Common myeloid progenitor, CD34-positive (primary cell): ENCODE data around the gene EPS15.
"Not testable (repeated sequence)": the region's sequence is repeated elsewhere in the genome, so short reads cannot be mapped to it uniquely, and the experiment has no call there.

Source experiments
- CTCF ChIA-PET: fragments of 350-600 bp; sonication (Branson Sonifier 250); formaldehyde crosslinking; loops from one replicate; lab custom pipeline; 2021; ENCODE audit warnings: antibody characterized with exemption; lab: Charles Lee
- POLR2A ChIA-PET: fragments of 350-600 bp; sonication (Branson Sonifier 250); formaldehyde crosslinking; loops from one replicate; lab custom pipeline; 2021; ENCODE audit warnings: antibody characterized with exemption; lab: Charles Lee
- DNase-seq, 3 donors: peaks; one replicate each; pipeline versions ENCODE4 v3.0.0 to v3.0.0-alpha.2; 2013
- H3K27ac ChIP-seq, 2 experiments: 1 replicate in 1 of 2; 2 replicates in 1 of 2; pipeline ENCODE4 v1.7.0; 2013; ENCODE audit warnings: inconsistent platforms in 2 of 2, low read length in 2 of 2, mild to moderate bottlenecking in 2 of 2, low read depth in 1 of 2, moderate library complexity in 1 of 2; ENCODE audit not compliant: severe bottlenecking in 2 of 2, insufficient read depth in 1 of 2, poor library complexity in 1 of 2
- H3K27me3 ChIP-seq, 5 experiments: replicated peaks in 2 of 5; 1 replicate in 3 of 5; 2 replicates in 2 of 5; pipeline versions ENCODE4 v1.6.1 to v1.7.0; 2013; ENCODE audit warnings: low read length in 4 of 5, mild to moderate bottlenecking in 2 of 5, moderate library complexity in 2 of 5, inconsistent platforms in 1 of 5; ENCODE audit not compliant: insufficient read depth in 5 of 5, control insufficient read depth in 4 of 5
- H3K36me3 ChIP-seq, 4 experiments: 1 replicate in 2 of 4; 2 replicates in 2 of 4; pipeline versions ENCODE4 v1.6.1 to v1.7.0; 2013; ENCODE audit warnings: low read length in 3 of 4, control low read depth in 1 of 4, mild to moderate bottlenecking in 1 of 4; ENCODE audit not compliant: control insufficient read depth in 4 of 4, insufficient read depth in 4 of 4
- H3K4me1 ChIP-seq, 4 experiments: 1 replicate in 3 of 4; 2 replicates in 1 of 4; pipeline versions ENCODE4 v1.6.1 to v1.7.1; 2013; ENCODE audit warnings: low read length in 3 of 4, mild to moderate bottlenecking in 3 of 4, control low read depth in 1 of 4, inconsistent platforms in 1 of 4, moderate library complexity in 1 of 4; ENCODE audit not compliant: control insufficient read depth in 4 of 4, insufficient read depth in 4 of 4; ENCODE audit errors: control extremely low read depth in 1 of 4
- H3K4me3 ChIP-seq, 7 experiments: 1 replicate in 4 of 7; 2 replicates in 3 of 7; pipeline versions ENCODE4 v1.5.1 to v1.7.0; 2013; ENCODE audit warnings: mild to moderate bottlenecking in 7 of 7, low read length in 6 of 7, moderate library complexity in 6 of 7, inconsistent platforms in 2 of 7, low read depth in 2 of 7, control low read depth in 1 of 7; ENCODE audit not compliant: insufficient read depth in 4 of 7, control insufficient read depth in 1 of 7; ENCODE audit errors: extremely low read depth in 1 of 7
- H3K9me3 ChIP-seq, 5 experiments: 1 replicate in 4 of 5; 2 replicates in 1 of 5; pipeline versions ENCODE4 v1.6.1 to v1.7.1; 2013; ENCODE audit warnings: low read length in 4 of 5, mild to moderate bottlenecking in 2 of 5, inconsistent platforms in 1 of 5, low read depth in 1 of 5, moderate library complexity in 1 of 5; ENCODE audit not compliant: control insufficient read depth in 4 of 5, insufficient read depth in 2 of 5; ENCODE audit errors: control extremely low read depth in 1 of 5
- WGBS: methylation state at CpG from one replicate; pipeline ENCODE4 v1.1.5; 2013; ENCODE audit not compliant: insufficient coverage; 5-methylcytosine and 5-hydroxymethylcytosine counted together

EPS15 gene

DNA sequence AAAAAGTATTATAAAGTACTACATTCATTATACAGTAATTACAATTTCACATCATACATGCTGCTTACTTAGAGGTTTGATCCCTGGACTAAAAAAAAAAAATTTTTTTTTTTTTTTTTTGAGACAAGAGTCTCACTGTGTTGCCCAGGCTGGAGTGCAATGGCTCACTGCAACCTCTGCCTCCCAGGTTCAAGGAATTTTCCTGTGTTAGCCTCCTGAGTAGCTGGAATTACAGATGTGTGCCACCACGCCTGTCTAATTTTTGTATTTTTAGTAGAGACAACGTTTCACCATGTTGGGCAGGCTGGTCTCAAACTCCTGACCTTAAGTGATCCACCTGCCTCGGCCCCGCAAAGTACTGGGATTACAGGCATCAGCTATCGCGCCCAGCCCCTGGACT is 81.7 kb downstream of the EPS15 start:
- H3K4me3 ChIP-seq, H3K27me3 ChIP-seq, CTCF ChIA-PET, DNase-seq, POLR2A ChIA-PET, H3K9me3 ChIP-seq, H3K27ac ChIP-seq: not testable (repeated sequence)
- WGBS, result 100% methylated on average over 4 of the region's 6 CpGs
- peaks cover 2 to 37% (median 20%) of the 10 kb centered on the region in 4 experiments for H3K36me3 ChIP-seq
- peaks cover 13 to 24% (median 18%) of the 10 kb centered on the region in 4 experiments for H3K4me1 ChIP-seq

GRCh38 chr1:51435878-51436277 is 83.2 kb downstream of the EPS15 start:
- POLR2A ChIA-PET, result interaction anchor here (1.4 kb wide), 1 partner anchor 9 kb away, joined by 4 read pairs; no protein-coding TSS in a partner anchor
- H3K27me3 ChIP-seq, result no peaks in the 10 kb centered on the region
- CTCF ChIA-PET, result interaction anchor here (1.4 to 1.7 kb wide), 2 partner anchors 9 to 14 kb away, joined by 3 to 7 read pairs; no protein-coding TSS in a partner anchor

GRCh38 chr1:51433972-51434510 is 85.0 kb downstream of the EPS15 start:
- H3K9me3 ChIP-seq, result no peaks in the 10 kb centered on the region
- peak overlapping the region in 4 of 7 experiments; percentile 19 to 31 (median 27) for H3K4me3 ChIP-seq
- 17% methylated on average over 1 of the region's 2 CpGs for WGBS
- ChIA-PET POLR2A (interaction anchor here (0.7 kb wide), 1 partner anchor 9 kb away, joined by 4 read pairs; no protein-coding TSS in a partner anchor), CTCF (interaction anchor here (1.2 to 1.6 kb wide), 3 partner anchors 11 to 87 kb away, joined by 4 to 5 read pairs (median 4); no protein-coding TSS in a partner anchor)
- no peaks in the 10 kb centered on the region for H3K27me3 ChIP-seq
- H3K27ac ChIP-seq, result peak overlapping the region in 1 of 2 experiments; percentile 12
- peak; percentile 27 to 76 (median 64) for DNase-seq
- peaks cover 2 to 24% (median 12%) of the 10 kb centered on the region in 4 experiments for H3K36me3 ChIP-seq
- H3K4me1 ChIP-seq, result peaks cover 18 to 31% (median 23%) of the 10 kb centered on the region in 4 experiments

More at GRCh38 chr1:51435878-51436277, 83.2 kb downstream of the EPS15 start:
- WGBS, result 100% methylated on average over 3 of the region's 5 CpGs
- no peak overlapping the region for H3K4me3 ChIP-seq
- no peak for DNase-seq
- H3K36me3 ChIP-seq, result peaks cover 2 to 32% (median 18%) of the 10 kb centered on the region in 4 experiments
- H3K9me3 ChIP-seq, result no peaks in the 10 kb centered on the region
- H3K4me1 ChIP-seq, result peaks cover 12 to 20% (median 17%) of the 10 kb centered on the region in 4 experiments
- no peak overlapping the region for H3K27ac ChIP-seq

GRCh38 chr1:51433269-51433971 is 85.6 kb downstream of the EPS15 start:
- Histone ChIP-seq H3K9me3 (peaks cover 0 to 5% (median 0%) of the 10 kb centered on the region in 5 experiments), H3K36me3 (peaks cover 0 to 24% (median 11%) of the 10 kb centered on the region in 4 experiments), H3K27ac (peak overlapping the region in 1 of 2 experiments; percentile 12), H3K27me3 (no peaks in the 10 kb centered on the region), H3K4me3 (peak overlapping the region in 2 of 7 experiments; percentile 0 to 17), H3K4me1 (peaks cover 18 to 31% (median 23%) of the 10 kb centered on the region in 4 experiments)
- no CpG with 5 or more reads among the region's 4 CpGs for WGBS
- ChIA-PET CTCF (interaction anchor here (0.8 to 1.6 kb wide), 4 partner anchors 9 to 88 kb away, joined by 3 to 5 read pairs (median 4); no protein-coding TSS in a partner anchor), POLR2A (interaction anchor here (0.7 kb wide), 1 partner anchor 8 kb away, joined by 4 read pairs; no protein-coding TSS in a partner anchor)
- peak; percentile 14 to 60 (median 46) for DNase-seq

DNA sequence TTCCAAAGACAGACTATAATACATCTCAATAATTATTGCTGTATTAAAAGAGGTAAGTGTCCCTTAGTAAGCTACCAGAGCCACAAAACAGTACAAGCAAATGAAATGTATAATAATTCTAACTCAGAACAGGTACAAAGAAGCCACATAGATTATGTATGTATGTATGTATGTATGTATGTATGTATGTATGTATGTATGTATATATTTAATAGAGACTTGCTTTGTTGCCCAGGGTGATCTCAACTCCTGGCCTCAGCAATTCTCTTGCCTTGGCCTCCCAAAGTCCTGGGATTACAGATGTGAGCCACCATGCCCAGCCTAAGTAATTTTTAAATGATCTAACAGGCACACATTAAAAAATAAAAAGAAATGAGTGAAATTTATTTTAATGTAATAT is 86.9 kb downstream of the EPS15 start:
- peaks cover 0 to 17% (median 3%) of the 10 kb centered on the region in 5 experiments for H3K9me3 ChIP-seq
- DNase-seq, result no peak
- ChIA-PET CTCF (interaction anchor here (0.7 to 1.0 kb wide), 3 partner anchors 10 to 15 kb away, joined by 3 read pairs; no protein-coding TSS in a partner anchor), POLR2A (no interaction called here)
- peaks cover 7 to 35% (median 17%) of the 10 kb centered on the region in 4 experiments for H3K36me3 ChIP-seq
- no peak overlapping the region for H3K4me3 ChIP-seq
- H3K27me3 ChIP-seq, result no peaks in the 10 kb centered on the region
- H3K4me1 ChIP-seq, result peaks cover 18 to 31% (median 23%) of the 10 kb centered on the region in 4 experiments
- no peak overlapping the region for H3K27ac ChIP-seq

- no peaks in the 10 kb centered on the region for H3K27me3 ChIP-seq
- H3K9me3 ChIP-seq, result peaks cover 0 to 22% (median 3%) of the 10 kb centered on the region in 5 experiments
- H3K27ac ChIP-seq, result no peak overlapping the region
- CTCF ChIA-PET, result interaction anchor here (1.1 kb wide), 1 partner anchor 9 kb away, joined by 5 read pairs; no protein-coding TSS in a partner anchor
- POLR2A ChIA-PET, result no interaction called here
- peaks cover 4 to 16% (median 9%) of the 10 kb centered on the region in 4 experiments for H3K4me1 ChIP-seq
- no CpG with 5 or more reads among the region's 1 CpG for WGBS
- DNase-seq, result no peak
- no peak overlapping the region for H3K4me3 ChIP-seq
- H3K36me3 ChIP-seq, result peaks cover 14 to 55% (median 25%) of the 10 kb centered on the region in 4 experiments
Measured at GRCh38 chr1:51427438-51427837, 91.6 kb downstream of the EPS15 start.
